ENCODE measurements around the gene SARNP.

DNA sequence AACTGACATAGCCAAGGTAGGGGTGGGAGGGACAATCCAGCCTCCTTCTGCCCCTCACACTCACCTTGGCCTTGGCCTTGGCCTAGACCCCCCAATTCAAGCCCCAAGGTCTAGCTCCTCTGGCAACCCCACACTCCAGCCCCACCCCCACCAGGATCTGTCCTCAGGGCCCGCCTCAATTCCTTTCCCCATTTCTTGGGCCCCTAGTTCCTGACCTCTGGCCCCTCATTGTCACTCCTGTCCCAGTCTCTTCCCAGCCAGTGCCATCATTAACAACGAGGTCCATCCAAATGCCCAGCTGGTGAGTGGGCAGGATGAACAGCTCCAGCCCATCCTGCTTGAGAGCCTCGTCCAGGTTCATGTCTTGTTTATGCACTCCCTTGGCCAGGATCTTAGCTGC, 81.4 kb downstream of the SARNP start:
- TF ChIP-seq, protein P1, sequence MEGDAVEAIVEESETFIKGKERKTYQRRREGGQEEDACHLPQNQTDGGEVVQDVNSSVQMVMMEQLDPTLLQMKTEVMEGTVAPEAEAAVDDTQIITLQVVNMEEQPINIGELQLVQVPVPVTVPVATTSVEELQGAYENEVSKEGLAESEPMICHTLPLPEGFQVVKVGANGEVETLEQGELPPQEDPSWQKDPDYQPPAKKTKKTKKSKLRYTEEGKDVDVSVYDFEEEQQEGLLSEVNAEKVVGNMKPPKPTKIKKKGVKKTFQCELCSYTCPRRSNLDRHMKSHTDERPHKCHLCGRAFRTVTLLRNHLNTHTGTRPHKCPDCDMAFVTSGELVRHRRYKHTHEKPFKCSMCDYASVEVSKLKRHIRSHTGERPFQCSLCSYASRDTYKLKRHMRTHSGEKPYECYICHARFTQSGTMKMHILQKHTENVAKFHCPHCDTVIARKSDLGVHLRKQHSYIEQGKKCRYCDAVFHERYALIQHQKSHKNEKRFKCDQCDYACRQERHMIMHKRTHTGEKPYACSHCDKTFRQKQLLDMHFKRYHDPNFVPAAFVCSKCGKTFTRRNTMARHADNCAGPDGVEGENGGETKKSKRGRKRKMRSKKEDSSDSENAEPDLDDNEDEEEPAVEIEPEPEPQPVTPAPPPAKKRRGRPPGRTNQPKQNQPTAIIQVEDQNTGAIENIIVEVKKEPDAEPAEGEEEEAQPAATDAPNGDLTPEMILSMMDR (IDR thresholded peaks at IDR 0.05; ENCODE audit: low read depth, low read length) = no peak
- no peak for TF ChIP-seq EZH2phosphoT487 (IDR thresholded peaks at IDR 0.05; ENCODE audit: low read depth)
